Mucosa of gallbladder (tissue), 1 donor: ENCODE data around the gene FOLR3. TPM values are rescaled to one million over a fixed set of nuclear protein-coding genes. Genes with fewer than 3 reads are reported as not detected.
"Not testable (repeated sequence)": the region's sequence is repeated elsewhere in the genome, so short reads cannot be mapped to it uniquely, and the experiment has no call there.

Source experiments
- DNase-seq: peaks from one replicate; pipeline ENCODE4 v3.0.0-alpha.2; 2020; ENCODE audit warnings: low spot score
- total RNA-seq: library from RNA; stranded (reverse); gene quantifications from one replicate; pipeline ENCODE4 v1.2.1, GENCODE V29; 2021
- donor health status: DM: no; HTN: no; CAD: no.

The FOLR3 gene
- total RNA-seq, 1 donor from 2014 or later: 0.26 TPM

GRCh38 chr11:72123117-72123653 lies 12.3 kb upstream of the FOLR3 start:
- DNase-seq: no peak

GRCh38 chr11:72124046-72124445 lies 11.5 kb upstream of the FOLR3 start:
- no peak for DNase-seq

- DNase-seq: no peak
These were observed 9.6 kb upstream of the FOLR3 start for GRCh38 chr11:72125956-72126355.

DNA sequence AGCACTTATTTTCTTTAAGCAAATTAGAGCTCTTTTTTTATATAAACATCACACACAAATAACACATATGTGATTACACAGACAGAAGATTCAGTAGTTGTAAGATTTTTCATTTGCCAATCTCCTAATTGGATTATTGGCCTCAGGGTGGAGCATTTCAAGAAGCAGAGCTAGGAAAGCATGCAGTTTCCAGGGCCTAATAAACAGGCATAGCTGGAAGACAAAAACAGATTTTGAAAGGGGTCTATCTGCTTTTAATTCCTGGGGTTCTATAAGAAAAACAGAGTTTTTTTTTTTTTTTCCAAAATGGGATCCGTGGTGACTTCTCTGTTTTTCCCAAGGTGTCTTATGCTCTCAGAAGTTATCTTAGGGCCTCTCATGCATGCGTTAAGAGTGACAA lies 7.6 kb upstream of the FOLR3 start:
- DNase-seq: no peak

GRCh38 chr11:72129381-72129780 lies 6.1 kb upstream of the FOLR3 start:
- no peak for DNase-seq

DNA sequence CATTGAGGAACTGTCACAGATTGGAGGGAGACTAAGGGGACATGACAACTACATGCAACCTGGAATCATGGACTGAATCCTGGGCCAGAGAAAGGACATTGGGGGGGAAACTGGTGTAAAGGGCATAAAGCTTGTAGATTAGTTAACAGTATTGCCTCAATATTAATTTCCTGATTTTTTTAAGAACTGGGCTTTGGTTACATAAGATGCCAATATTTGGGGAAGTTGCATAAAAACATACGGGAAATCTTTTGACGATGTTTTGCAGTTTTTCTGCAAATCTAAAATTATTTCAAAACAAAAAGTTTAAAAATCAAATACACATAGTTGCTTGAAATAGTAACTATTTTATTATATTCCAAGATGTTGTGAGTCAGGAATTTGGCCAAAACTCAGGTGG lies 2.9 kb upstream of the FOLR3 start:
- no peak for DNase-seq

DNA sequence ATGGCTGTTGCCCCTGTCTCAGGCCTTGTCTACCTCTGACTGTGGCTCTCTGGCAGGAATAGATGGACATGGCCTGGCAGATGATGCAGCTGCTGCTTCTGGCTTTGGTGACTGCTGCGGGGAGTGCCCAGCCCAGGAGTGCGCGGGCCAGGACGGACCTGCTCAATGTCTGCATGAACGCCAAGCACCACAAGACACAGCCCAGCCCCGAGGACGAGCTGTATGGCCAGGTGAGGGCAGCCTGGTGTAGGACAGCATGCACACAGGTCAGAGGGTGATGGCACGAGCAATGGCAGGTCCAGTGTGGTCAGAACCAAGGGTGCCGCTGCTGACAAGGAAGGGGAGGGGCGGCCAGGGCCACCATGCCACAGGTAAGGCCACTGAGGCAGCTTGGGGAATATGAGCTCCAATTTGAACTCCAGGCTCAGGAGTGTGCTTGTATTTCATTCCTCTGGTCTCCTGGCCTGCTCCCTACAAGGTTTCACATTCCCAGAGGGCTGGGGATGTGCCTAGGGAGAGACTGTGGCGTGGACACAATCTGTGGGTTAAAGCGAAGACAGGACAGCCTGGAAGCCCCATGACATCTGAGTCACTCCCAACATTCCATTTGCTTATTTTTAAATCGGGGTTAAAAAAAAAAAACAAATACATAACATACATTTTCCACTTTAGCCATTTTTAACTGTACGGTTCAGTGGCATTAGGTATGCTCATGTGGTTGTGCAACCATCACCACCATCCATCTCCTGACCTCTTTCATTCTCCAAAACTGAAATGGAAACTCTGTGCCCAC lies 562 bp downstream of the FOLR3 start:
- DNase-seq: no peak

GRCh38 chr11:72136684-72137262 lies 1.2 kb downstream of the FOLR3 start:
- DNase-seq: no peak

DNA sequence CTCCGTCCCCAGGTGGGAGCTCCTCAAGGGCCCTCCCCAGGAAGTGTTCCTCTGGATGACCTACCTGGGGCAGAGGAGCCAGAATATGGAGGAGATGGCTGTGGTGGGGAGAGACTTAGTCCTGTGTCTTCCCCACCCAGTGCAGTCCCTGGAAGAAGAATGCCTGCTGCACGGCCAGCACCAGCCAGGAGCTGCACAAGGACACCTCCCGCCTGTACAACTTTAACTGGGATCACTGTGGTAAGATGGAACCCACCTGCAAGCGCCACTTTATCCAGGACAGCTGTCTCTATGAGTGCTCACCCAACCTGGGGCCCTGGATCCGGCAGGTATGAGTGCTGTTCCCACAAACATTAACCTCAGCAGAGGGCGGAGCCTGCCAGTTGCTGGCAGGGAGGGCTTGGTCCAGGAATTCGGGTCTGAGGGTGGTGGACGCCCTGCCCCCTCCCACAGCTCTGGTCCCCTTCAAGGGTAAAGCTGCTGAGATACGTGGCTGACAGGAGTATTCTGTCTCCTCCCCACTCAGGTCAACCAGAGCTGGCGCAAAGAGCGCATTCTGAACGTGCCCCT lies 3.4 kb downstream of the FOLR3 start:
- DNase-seq: no peak

DNA sequence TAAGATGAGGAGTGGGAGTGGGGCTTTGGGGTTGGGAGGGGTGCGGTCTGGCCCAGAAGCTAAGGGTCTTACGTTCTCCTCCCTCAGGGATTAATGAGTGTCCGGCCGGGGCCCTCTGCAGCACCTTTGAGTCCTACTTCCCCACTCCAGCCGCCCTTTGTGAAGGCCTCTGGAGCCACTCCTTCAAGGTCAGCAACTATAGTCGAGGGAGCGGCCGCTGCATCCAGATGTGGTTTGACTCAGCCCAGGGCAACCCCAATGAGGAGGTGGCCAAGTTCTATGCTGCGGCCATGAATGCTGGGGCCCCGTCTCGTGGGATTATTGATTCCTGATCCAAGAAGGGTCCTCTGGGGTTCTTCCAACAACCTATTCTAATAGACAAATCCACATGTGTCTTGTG lies 4.0 kb downstream of the FOLR3 start:
- no peak for DNase-seq

GRCh38 chr11:72140661-72141060 lies 5.1 kb downstream of the FOLR3 start:
- DNase-seq: no peak

GRCh38 chr11:72141066-72141465 lies 5.5 kb downstream of the FOLR3 start:
- DNase-seq: no peak

- DNase-seq: not testable (repeated sequence)
These were observed 6.6 kb downstream of the FOLR3 start for GRCh38 chr11:72142086-72142485.

- not testable (repeated sequence) for DNase-seq
These were observed 7.0 kb downstream of the FOLR3 start for GRCh38 chr11:72142543-72142942.

GRCh38 chr11:72144807-72145565 lies 9.5 kb downstream of the FOLR3 start:
- peak; percentile 13 for DNase-seq

DNA sequence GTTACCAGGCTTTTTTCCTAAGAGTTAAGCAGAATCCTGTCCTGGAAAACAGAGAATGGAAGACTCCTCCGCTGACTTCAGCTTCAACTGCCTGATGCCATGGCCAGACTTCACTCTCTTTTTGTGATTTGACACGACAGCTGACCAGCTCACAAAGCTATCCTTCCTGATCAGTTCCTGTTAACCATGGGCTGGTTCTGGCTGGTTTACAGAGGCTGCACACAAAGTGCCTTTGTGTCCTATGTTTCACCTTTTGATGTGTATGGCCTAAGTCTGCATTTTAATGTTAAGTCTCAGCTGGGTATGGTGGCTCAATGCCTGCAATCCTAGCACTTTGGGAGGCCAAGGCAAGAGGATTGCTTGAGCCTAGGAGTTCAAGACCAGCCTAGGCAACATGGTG lies 11.1 kb downstream of the FOLR3 start:
- DNase-seq: no peak

- DNase-seq: no peak
These were observed 15.4 kb downstream of the FOLR3 start for GRCh38 chr11:72150882-72151281.

GRCh38 chr11:72153874-72154273 lies 18.3 kb downstream of the FOLR3 start:
- not testable (repeated sequence) for DNase-seq

DNA sequence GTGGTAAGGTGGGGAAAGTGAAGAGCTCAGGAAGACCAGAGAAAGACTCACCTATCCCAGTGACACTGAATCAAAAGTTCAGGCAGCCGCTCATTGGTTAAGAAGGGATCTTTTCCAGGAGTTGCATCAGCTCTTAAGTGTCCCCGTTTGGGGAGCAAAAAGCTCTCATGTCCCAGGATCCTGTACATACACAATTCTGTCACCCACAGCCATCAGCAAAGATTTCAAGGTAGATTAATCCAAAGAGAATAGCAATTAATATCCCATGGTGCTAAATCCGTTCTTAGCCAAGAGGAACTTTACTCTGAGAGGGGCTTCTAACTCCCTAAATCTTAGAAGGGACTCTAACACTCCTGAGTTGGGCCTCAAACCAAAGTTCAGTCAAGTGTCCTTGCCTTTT lies 19.3 kb downstream of the FOLR3 start:
- DNase-seq: no peak

- no peak for DNase-seq
These were observed 20.2 kb downstream of the FOLR3 start for GRCh38 chr11:72155751-72156150.

DNA sequence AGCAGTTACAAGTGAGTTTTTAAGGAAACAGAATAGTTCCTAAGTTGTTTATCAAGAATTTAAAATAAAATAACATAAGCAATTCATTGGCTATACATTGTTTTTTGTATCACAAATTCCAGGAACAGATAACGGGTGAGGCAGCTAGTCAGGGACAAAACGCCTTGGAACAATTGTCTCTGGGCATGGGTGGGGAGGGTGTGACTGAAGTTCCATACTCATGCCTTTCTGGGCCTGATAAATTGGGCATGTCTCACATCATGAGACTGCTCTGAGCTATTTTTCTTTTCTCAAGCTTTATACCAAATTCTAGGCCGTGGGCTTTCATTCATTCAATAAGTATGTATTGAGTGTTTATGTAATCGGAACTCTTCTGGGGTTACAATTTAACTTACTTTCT lies 21.6 kb downstream of the FOLR3 start:
- DNase-seq: no peak

GRCh38 chr11:72160319-72160718 lies 24.8 kb downstream of the FOLR3 start:
- no peak for DNase-seq
